ENCODE data around the gene MYF5.

Gene MYF5

GRCh38 chr12:80763874-80764273 is 47.2 kb downstream of the MYF5 start:
- Histone ChIP-seq H3K27me3 (peaks cover 39% of the 10 kb centered on the region), H3K4me1 (ENCODE audit: control insufficient read depth in 1 of 2, insufficient read depth in 1 of 2, low read depth in 1 of 2, low read length in 1 of 2) (no peaks in the 10 kb centered on the region), H3K36me3 (no peaks in the 10 kb centered on the region), H3K4me3 (ENCODE audit: low read depth in 1 of 2, low read length in 1 of 2) (no peak overlapping the region), H3K27ac (no peak overlapping the region), H3K9me3 (no peaks in the 10 kb centered on the region)
- no peak for TF ChIP-seq CTCF (IDR thresholded peaks at IDR 0.05)

GRCh38 chr12:80766210-80766609 is 49.5 kb downstream of the MYF5 start:
- H3K9me3 ChIP-seq, result no peaks in the 10 kb centered on the region
- H3K4me1 ChIP-seq (ENCODE audit: control insufficient read depth in 1 of 2, insufficient read depth in 1 of 2, low read depth in 1 of 2, low read length in 1 of 2), result no peaks in the 10 kb centered on the region
- TF ChIP-seq CTCF (IDR thresholded peaks at IDR 0.05), result no peak
- peaks cover 20% of the 10 kb centered on the region for H3K27me3 ChIP-seq
- H3K27ac ChIP-seq, result no peak overlapping the region
- H3K4me3 ChIP-seq (ENCODE audit: low read depth in 1 of 2, low read length in 1 of 2), result no peak overlapping the region
- H3K36me3 ChIP-seq, result no peaks in the 10 kb centered on the region

GRCh38 chr12:80766897-80767296 is 50.2 kb downstream of the MYF5 start:
- Histone ChIP-seq H3K27me3 (peaks cover 15% of the 10 kb centered on the region), H3K9me3 (no peaks in the 10 kb centered on the region), H3K4me3 (ENCODE audit: low read depth in 1 of 2, low read length in 1 of 2) (no peak overlapping the region), H3K27ac (no peak overlapping the region), H3K36me3 (no peaks in the 10 kb centered on the region), H3K4me1 (ENCODE audit: control insufficient read depth in 1 of 2, insufficient read depth in 1 of 2, low read depth in 1 of 2, low read length in 1 of 2) (no peaks in the 10 kb centered on the region)
- no peak for TF ChIP-seq CTCF (IDR thresholded peaks at IDR 0.05)

Data from neutrophil (primary cell).